ENCODE measurements around the gene APPL2.
"Not testable (repeated sequence)": the region's sequence is repeated elsewhere in the genome, so short reads cannot be mapped to it uniquely, and the experiment has no call there.

APPL2 gene

GRCh38 chr12:105235732-105236476 is at the start of gene APPL2:
Gene APPL2, minus strand, starts transcription at chr12:105236174. Its CDS starts 162 bp downstream, at chr12:105236012.
- DNase-seq: peak; percentile 83

- no peak for DNase-seq
Observed at GRCh38 chr12:105285378-105285777, 49.4 kb upstream of the APPL2 start.

GRCh38 chr12:105281694-105282049 is 45.7 kb upstream of the APPL2 start:
- DNase-seq: no peak

- DNase-seq: no peak
Observed at GRCh38 chr12:105280966-105281693, 45.2 kb upstream of the APPL2 start.

GRCh38 chr12:105279460-105280056 is 43.6 kb upstream of the APPL2 start:
- peak; percentile 5 for DNase-seq

GRCh38 chr12:105278043-105278697 is 42.2 kb upstream of the APPL2 start:
- no peak for DNase-seq

- DNase-seq: no peak
Observed at GRCh38 chr12:105275997-105276733, 40.2 kb upstream of the APPL2 start.

GRCh38 chr12:105274571-105274970 is 38.6 kb upstream of the APPL2 start:
- no peak for DNase-seq

- DNase-seq: no peak
Observed at GRCh38 chr12:105273601-105274000, 37.6 kb upstream of the APPL2 start.

- no peak for DNase-seq
Observed at GRCh38 chr12:105272814-105273416, 36.9 kb upstream of the APPL2 start.

GRCh38 chr12:105272152-105272551 is 36.2 kb upstream of the APPL2 start:
- no peak for DNase-seq

GRCh38 chr12:105271364-105271763 is 35.4 kb upstream of the APPL2 start:
- DNase-seq: no peak

GRCh38 chr12:105270671-105271255 is 34.8 kb upstream of the APPL2 start:
- DNase-seq: no peak

GRCh38 chr12:105267711-105268110 is 31.7 kb upstream of the APPL2 start:
- no peak for DNase-seq

GRCh38 chr12:105264771-105265170 is 28.8 kb upstream of the APPL2 start:
- no peak for DNase-seq

GRCh38 chr12:105262461-105263184 is 26.6 kb upstream of the APPL2 start:
- no peak for DNase-seq

- DNase-seq: no peak
Observed at GRCh38 chr12:105261010-105261409, 25.0 kb upstream of the APPL2 start.

GRCh38 chr12:105259226-105259625 is 23.3 kb upstream of the APPL2 start:
- no peak for DNase-seq

GRCh38 chr12:105257321-105257728 is 21.4 kb upstream of the APPL2 start:
- no peak for DNase-seq

GRCh38 chr12:105256921-105257320 is 20.9 kb upstream of the APPL2 start:
- DNase-seq: no peak

GRCh38 chr12:105256431-105256830 is 20.5 kb upstream of the APPL2 start:
- DNase-seq: not testable (repeated sequence)
